ENCODE measurements around the gene PSKH1. TPM values are rescaled to one million over a fixed set of nuclear protein-coding genes. Genes with fewer than 3 reads are reported as not detected.
A peak's percentile ranks its signal among the peaks of the same experiment; 100 is the strongest.

The PSKH1 gene
- total and polyA plus RNA-seq, 3 donors from 2014 or later: 47.7 to 66.8 (median 50.5) TPM

- 80 to 89% methylated on average over 5 to 7 of the region's 7 CpGs for WGBS, 2 donors
- Histone ChIP-seq H3K4me1 (peaks cover 26% of the 10 kb centered on the region), H3K4me3 (no peak overlapping the region), H3K9me3 (no peaks in the 10 kb centered on the region), H3K36me3 (ENCODE audit: low read depth, missing control alignments) (no peaks in the 10 kb centered on the region), H3K27ac (no peak overlapping the region), H3K27me3 (no peaks in the 10 kb centered on the region)
- TF ChIP-seq POLR2A (IDR thresholded peaks at IDR 0.05) (no peak), CTCF (IDR thresholded peaks at IDR 0.05) (no peak)
- no peak for DNase-seq
- intact Hi-C loops (cut with DNase I; ENCODE audit: low total_unique reads): no loop called here
These were observed 40.8 kb downstream of the PSKH1 start for GRCh38 chr16:67933805-67934204.

GRCh38 chr16:67934306-67935100, 41.4 kb downstream of the PSKH1 start:
- H3K4me3 ChIP-seq: no peak overlapping the region
- no peaks in the 10 kb centered on the region for H3K9me3 ChIP-seq
- WGBS, 2 donors: 40 to 59% methylated on average over 13 of the region's 13 CpGs
- intact Hi-C loops (cut with DNase I; ENCODE audit: low total_unique reads): no loop called here
- DNase-seq: no peak
- no peaks in the 10 kb centered on the region for H3K27me3 ChIP-seq
- H3K4me1 ChIP-seq: peaks cover 26% of the 10 kb centered on the region
- no peak for TF ChIP-seq POLR2A (IDR thresholded peaks at IDR 0.05)
- no peak for TF ChIP-seq CTCF (IDR thresholded peaks at IDR 0.05)
- no peaks in the 10 kb centered on the region for H3K36me3 ChIP-seq (ENCODE audit: low read depth, missing control alignments)
- H3K27ac ChIP-seq: peak overlapping the region in 1 of 2 donors; percentile 43

- Histone ChIP-seq H3K36me3 (ENCODE audit: low read depth, missing control alignments) (no peaks in the 10 kb centered on the region), H3K9me3 (no peaks in the 10 kb centered on the region), H3K4me1 (peaks cover 26% of the 10 kb centered on the region), H3K27me3 (no peaks in the 10 kb centered on the region), H3K27ac (peak overlapping the region; percentile 43 to 94), H3K4me3 (peak overlapping the region; percentile 70 to 85)
- DNase-seq: no peak
- no peak for TF ChIP-seq POLR2A (IDR thresholded peaks at IDR 0.05)
- no peak for TF ChIP-seq CTCF (IDR thresholded peaks at IDR 0.05)
- intact Hi-C loops (cut with DNase I; ENCODE audit: low total_unique reads): no loop called here
- 4 to 20% methylated on average over 6 to 13 of the region's 13 CpGs for WGBS, 2 donors
These were observed 42.0 kb downstream of the PSKH1 start for GRCh38 chr16:67935101-67935401.

GRCh38 chr16:67935402-67936123, 42.5 kb downstream of the PSKH1 start:
- Histone ChIP-seq H3K27me3 (no peaks in the 10 kb centered on the region), H3K4me1 (peaks cover 26% of the 10 kb centered on the region), H3K4me3 (peak overlapping the region; percentile 70 to 85), H3K27ac (peak overlapping the region; percentile 60 to 94), H3K36me3 (ENCODE audit: low read depth, missing control alignments) (no peaks in the 10 kb centered on the region), H3K9me3 (no peaks in the 10 kb centered on the region)
- WGBS, 2 donors: 2 to 3% methylated on average over 13 to 54 of the region's 55 CpGs
- intact Hi-C loops (cut with DNase I; ENCODE audit: low total_unique reads): no loop called here
- TF ChIP-seq POLR2A (IDR thresholded peaks at IDR 0.05): peak; percentile 34
- TF ChIP-seq CTCF (IDR thresholded peaks at IDR 0.05): peak in 1 of 3 experiments; percentile 3
- peak; percentile 99 for DNase-seq

All from testis (tissue), 3 donors.